Measurements from ENCODE around the gene SVIL. TPM values are rescaled to one million over a fixed set of nuclear protein-coding genes. Genes with fewer than 3 reads are reported as not detected.
"Not testable (repeated sequence)": the region's sequence is repeated elsewhere in the genome, so short reads cannot be mapped to it uniquely, and the experiment has no call there.

The SVIL gene
- total RNA-seq, 1 donor = 36.9 TPM

- Histone ChIP-seq H3K36me3 (ENCODE audit: insufficient read depth, low read length) (no peaks in the 10 kb centered on the region), H3K4me3 (ENCODE audit: insufficient read depth, low read length) (no peak overlapping the region), H3K4me2 (ENCODE audit: insufficient read depth, low read length) (no peak overlapping the region), H2AFZ (ENCODE audit: low read length) (no peak overlapping the region), H3K4me1 (ENCODE audit: insufficient read depth, low read length) (no peaks in the 10 kb centered on the region), H3K9me3 (ENCODE audit: low read depth, low read length) (no peaks in the 10 kb centered on the region), H3K79me2 (ENCODE audit: insufficient read depth, low read length) (peaks cover 26% of the 10 kb centered on the region), H3K27ac (ENCODE audit: low read depth, low read length) (no peak overlapping the region), H4K20me1 (ENCODE audit: insufficient read depth, low read length) (peaks cover 3% of the 10 kb centered on the region), H3K27me3 (ENCODE audit: insufficient read depth, low read length) (no peaks in the 10 kb centered on the region)
- TF ChIP-seq, protein P1, sequence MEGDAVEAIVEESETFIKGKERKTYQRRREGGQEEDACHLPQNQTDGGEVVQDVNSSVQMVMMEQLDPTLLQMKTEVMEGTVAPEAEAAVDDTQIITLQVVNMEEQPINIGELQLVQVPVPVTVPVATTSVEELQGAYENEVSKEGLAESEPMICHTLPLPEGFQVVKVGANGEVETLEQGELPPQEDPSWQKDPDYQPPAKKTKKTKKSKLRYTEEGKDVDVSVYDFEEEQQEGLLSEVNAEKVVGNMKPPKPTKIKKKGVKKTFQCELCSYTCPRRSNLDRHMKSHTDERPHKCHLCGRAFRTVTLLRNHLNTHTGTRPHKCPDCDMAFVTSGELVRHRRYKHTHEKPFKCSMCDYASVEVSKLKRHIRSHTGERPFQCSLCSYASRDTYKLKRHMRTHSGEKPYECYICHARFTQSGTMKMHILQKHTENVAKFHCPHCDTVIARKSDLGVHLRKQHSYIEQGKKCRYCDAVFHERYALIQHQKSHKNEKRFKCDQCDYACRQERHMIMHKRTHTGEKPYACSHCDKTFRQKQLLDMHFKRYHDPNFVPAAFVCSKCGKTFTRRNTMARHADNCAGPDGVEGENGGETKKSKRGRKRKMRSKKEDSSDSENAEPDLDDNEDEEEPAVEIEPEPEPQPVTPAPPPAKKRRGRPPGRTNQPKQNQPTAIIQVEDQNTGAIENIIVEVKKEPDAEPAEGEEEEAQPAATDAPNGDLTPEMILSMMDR (IDR thresholded peaks at IDR 0.05; ENCODE audit: extremely low read depth, low read depth, low read length) = no peak
- no peak for DNase-seq (ENCODE audit: insufficient read length, low spot score, missing footprints)
Measured at GRCh38 chr10:29608062-29608461, 26.7 kb downstream of the SVIL start.

- H3K27me3 ChIP-seq (ENCODE audit: insufficient read depth, low read length) = no peaks in the 10 kb centered on the region
- H3K27ac ChIP-seq (ENCODE audit: low read depth, low read length) = no peak overlapping the region
- H2AFZ ChIP-seq (ENCODE audit: low read length) = no peak overlapping the region
- no peak for DNase-seq (ENCODE audit: insufficient read length, low spot score, missing footprints)
- TF ChIP-seq, protein P1 (IDR thresholded peaks at IDR 0.05; ENCODE audit: extremely low read depth, low read depth, low read length) = no peak
- H3K4me3 ChIP-seq (ENCODE audit: insufficient read depth, low read length) = no peak overlapping the region
- no peaks in the 10 kb centered on the region for H3K9me3 ChIP-seq (ENCODE audit: low read depth, low read length)
- no peaks in the 10 kb centered on the region for H3K4me1 ChIP-seq (ENCODE audit: insufficient read depth, low read length)
- peaks cover 24% of the 10 kb centered on the region for H3K79me2 ChIP-seq (ENCODE audit: insufficient read depth, low read length)
- no peaks in the 10 kb centered on the region for H3K36me3 ChIP-seq (ENCODE audit: insufficient read depth, low read length)
- peaks cover 3% of the 10 kb centered on the region for H4K20me1 ChIP-seq (ENCODE audit: insufficient read depth, low read length)
- no peak overlapping the region for H3K4me2 ChIP-seq (ENCODE audit: insufficient read depth, low read length)
Measured at GRCh38 chr10:29607576-29607975, 27.2 kb downstream of the SVIL start.

DNA sequence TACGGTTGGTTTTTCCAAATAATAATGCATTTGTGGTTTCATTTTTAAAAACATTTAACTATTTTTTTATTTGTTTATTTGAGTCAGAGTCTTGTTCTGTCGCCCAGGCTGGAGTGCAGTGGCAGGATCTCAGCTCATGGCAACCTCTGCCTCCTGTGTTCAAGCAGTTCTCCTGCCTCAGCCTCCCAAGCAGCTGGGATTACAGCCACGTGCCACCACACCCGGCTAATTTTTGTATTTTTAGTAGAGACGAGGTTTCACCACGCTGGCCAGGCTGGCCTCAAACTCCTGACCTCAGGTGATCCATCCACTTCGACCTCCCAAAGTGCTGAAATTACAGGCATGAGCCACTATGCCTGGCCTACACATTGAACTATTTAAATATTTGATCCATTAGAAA is 28.1 kb downstream of the SVIL start:
- H3K4me1 ChIP-seq (ENCODE audit: insufficient read depth, low read length); H3K4me2 ChIP-seq (ENCODE audit: insufficient read depth, low read length): not testable (repeated sequence)

GRCh38 chr10:29604291-29604825 is 30.4 kb downstream of the SVIL start:
- DNase-seq (ENCODE audit: insufficient read length, low spot score, missing footprints) = no peak
- no peaks in the 10 kb centered on the region for H3K9me3 ChIP-seq (ENCODE audit: low read depth, low read length)
- no peaks in the 10 kb centered on the region for H3K36me3 ChIP-seq (ENCODE audit: insufficient read depth, low read length)
- H3K27ac ChIP-seq (ENCODE audit: low read depth, low read length) = no peak overlapping the region
- TF ChIP-seq, protein P1 (IDR thresholded peaks at IDR 0.05; ENCODE audit: extremely low read depth, low read depth, low read length) = no peak
- no peak overlapping the region for H3K4me3 ChIP-seq (ENCODE audit: insufficient read depth, low read length)
- H2AFZ ChIP-seq (ENCODE audit: low read length) = no peak overlapping the region
- peaks cover 3% of the 10 kb centered on the region for H4K20me1 ChIP-seq (ENCODE audit: insufficient read depth, low read length)
- no peaks in the 10 kb centered on the region for H3K27me3 ChIP-seq (ENCODE audit: insufficient read depth, low read length)
- no peaks in the 10 kb centered on the region for H3K4me1 ChIP-seq (ENCODE audit: insufficient read depth, low read length)
- peaks cover 9% of the 10 kb centered on the region for H3K79me2 ChIP-seq (ENCODE audit: insufficient read depth, low read length)
- no peak overlapping the region for H3K4me2 ChIP-seq (ENCODE audit: insufficient read depth, low read length)

More for the DNA sequence above, 28.1 kb downstream of the SVIL start:
- H3K27ac ChIP-seq (ENCODE audit: low read depth, low read length); DNase-seq (ENCODE audit: insufficient read length, low spot score, missing footprints); H3K27me3 ChIP-seq (ENCODE audit: insufficient read depth, low read length); H4K20me1 ChIP-seq (ENCODE audit: insufficient read depth, low read length); H3K4me3 ChIP-seq (ENCODE audit: insufficient read depth, low read length); H2AFZ ChIP-seq (ENCODE audit: low read length); H3K9me3 ChIP-seq (ENCODE audit: low read depth, low read length); H3K36me3 ChIP-seq (ENCODE audit: insufficient read depth, low read length): not testable (repeated sequence)
- H3K79me2 ChIP-seq (ENCODE audit: insufficient read depth, low read length) = peaks cover 17% of the 10 kb centered on the region
